HG02885 (cell line): ENCODE data around the gene CXorf51B.
"Not testable (repeated sequence)": the region's sequence is repeated elsewhere in the genome, so short reads cannot be mapped to it uniquely, and the experiment has no call there.

ENCODE experiments used
- ATAC-seq: cut with Tn5 transposase; IDR thresholded peaks from one replicate; pipeline ENCODE4 v1.9.1; 2021; ENCODE audit warnings: mild to moderate bottlenecking; ENCODE audit not compliant: unreplicated experiment, poor library complexity

The CXorf51B gene

DNA sequence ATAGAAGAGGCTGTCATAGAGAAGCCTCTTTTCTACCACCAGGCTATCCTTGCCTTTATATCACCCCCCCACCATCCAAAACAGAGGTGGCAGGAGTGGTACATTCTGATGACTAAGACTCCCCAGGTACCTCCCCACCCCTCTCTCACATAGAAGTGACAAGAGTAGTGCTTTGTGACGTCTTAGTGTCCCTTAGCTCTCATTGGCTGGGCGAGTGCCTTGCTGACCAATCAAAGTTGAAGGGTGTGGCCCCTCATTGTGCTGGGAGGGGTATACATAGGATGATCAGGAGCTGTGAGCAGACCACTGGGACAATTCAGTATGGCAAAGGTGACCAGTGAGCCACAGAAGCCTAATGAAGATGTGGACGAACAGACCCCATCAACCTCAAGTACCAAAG lies at the start of gene CXorf51B:
TSS of gene CXorf51B (plus strand) at position 301 of the 400 bp plus-strand sequence. CDS start at position 322, 21 bp downstream.
- not testable (repeated sequence) for ATAC-seq

DNA sequence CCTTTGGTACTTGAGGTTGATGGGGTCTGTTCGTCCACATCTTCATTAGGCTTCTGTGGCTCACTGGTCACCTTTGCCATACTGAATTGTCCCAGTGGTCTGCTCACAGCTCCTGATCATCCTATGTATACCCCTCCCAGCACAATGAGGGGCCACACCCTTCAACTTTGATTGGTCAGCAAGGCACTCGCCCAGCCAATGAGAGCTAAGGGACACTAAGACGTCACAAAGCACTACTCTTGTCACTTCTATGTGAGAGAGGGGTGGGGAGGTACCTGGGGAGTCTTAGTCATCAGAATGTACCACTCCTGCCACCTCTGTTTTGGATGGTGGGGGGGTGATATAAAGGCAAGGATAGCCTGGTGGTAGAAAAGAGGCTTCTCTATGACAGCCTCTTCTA lies 5.1 kb downstream of the CXorf51B start, which contains the start of gene CXorf51A:
TSS of gene CXorf51A (minus strand) at position 101 of the 400 bp plus-strand sequence. CDS start at position 80, 21 bp downstream.
- not testable (repeated sequence) for ATAC-seq

DNA sequence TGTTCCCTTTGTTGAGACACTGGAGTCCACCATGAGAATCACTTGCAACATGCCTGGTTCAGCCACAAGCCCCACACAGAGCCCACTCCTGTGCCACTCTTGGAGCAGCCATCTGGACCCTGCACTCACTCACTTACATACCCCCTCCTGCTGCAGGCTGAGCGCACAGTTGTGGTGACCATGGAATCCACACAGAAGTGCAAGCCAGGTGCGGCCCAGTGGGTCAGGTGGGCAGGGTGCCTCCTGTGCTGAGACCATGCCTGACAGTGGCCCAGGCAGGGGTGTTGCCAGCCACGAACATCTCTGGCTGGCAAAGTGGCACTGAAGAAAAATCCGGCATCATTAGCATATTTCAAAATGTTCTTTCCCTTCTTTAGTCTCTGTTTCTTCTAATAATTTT lies 22.4 kb downstream of the CXorf51B start:
- ATAC-seq: no peak

DNA sequence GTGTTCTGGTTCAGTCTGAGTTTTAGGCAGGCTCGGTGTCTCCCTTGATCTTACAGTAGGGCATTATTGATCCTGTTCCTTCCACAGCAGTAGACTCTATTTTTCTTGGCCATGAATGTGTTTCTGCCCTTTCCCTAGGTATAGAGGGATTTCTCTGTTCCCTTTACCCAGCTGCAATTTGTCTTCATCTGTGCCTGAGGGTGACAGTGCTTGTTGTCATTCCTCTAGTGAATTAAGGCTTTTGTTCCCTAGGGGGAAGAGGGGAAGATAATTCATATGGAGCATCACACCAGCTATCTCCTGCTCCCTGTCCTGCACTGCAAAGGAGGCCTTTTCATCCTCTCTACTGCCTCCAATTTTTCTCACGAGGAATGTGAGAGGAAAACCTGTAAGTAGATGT lies 44.7 kb downstream of the CXorf51B start:
- ATAC-seq: no peak
